A673 (cell line): ENCODE results near the gene LATS2. TPM values are rescaled to one million over a fixed set of nuclear protein-coding genes. Genes with fewer than 3 reads are reported as not detected.

Source experiments
- BruUV-seq: library from RNA; stranded (reverse); fragments of 400-500 nt; replicated peaks from 2 replicates; lab custom pipeline; 2021; lab: Mats Ljungman, UMichigan
- CTCF ChIA-PET: fragments of 300-600 bp; sonication (Branson Sonifier 250); formaldehyde crosslinking; loops from one replicate; lab custom pipeline; 2022; ENCODE audit warnings: antibody characterized with exemption; lab: Charles Lee
- POLR2A ChIA-PET: fragments of 300-600 bp; sonication (Branson Sonifier 250); formaldehyde crosslinking; loops from one replicate; lab custom pipeline; 2022; ENCODE audit warnings: antibody characterized with exemption; ENCODE audit not compliant: low non-redundant PET; lab: Charles Lee
- DNase-seq: peaks from one replicate; pipeline ENCODE4 v3.0.0-alpha.2; 2015; ENCODE audit warnings: low spot score
- H3K27ac ChIP-seq: fragments of 200-600 bp; sonication (generic); 2 replicates; pipeline ENCODE4 v1.5.1; 2016; ENCODE audit warnings: mixed run types, low read depth, mild to moderate bottlenecking, mixed read lengths, antibody characterized with exemption, low read length; ENCODE audit not compliant: poor library complexity, severe bottlenecking
- H3K27me3 ChIP-seq: fragments of 200-600 bp; sonication (generic); replicated peaks from 2 replicates; pipeline ENCODE4 v1.6.1; 2017; ENCODE audit warnings: mixed run types, low read depth, mild to moderate bottlenecking, mixed read lengths, antibody characterized with exemption, low read length; ENCODE audit not compliant: insufficient read depth, poor library complexity
- H3K36me3 ChIP-seq: fragments of 200-600 bp; sonication (generic); 2 replicates; pipeline ENCODE4 v1.6.1; 2016; ENCODE audit warnings: mixed run types, mild to moderate bottlenecking, mixed read lengths, antibody characterized with exemption, low read length; ENCODE audit not compliant: insufficient read depth, poor library complexity, severe bottlenecking
- H3K4me1 ChIP-seq: fragments of 200-600 bp; sonication (generic); 2 replicates; pipeline ENCODE4 v1.6.1; 2017; ENCODE audit warnings: mixed run types, mild to moderate bottlenecking, mixed read lengths, antibody characterized with exemption, low read length; ENCODE audit not compliant: insufficient read depth, poor library complexity, severe bottlenecking
- H3K4me3 ChIP-seq: fragments of 200-600 bp; sonication (generic); 2 replicates; pipeline ENCODE4 v1.5.1; 2016; ENCODE audit warnings: low read depth, mixed run types, mild to moderate bottlenecking, mixed read lengths, low read length; ENCODE audit not compliant: poor library complexity, severe bottlenecking
- H3K9me3 ChIP-seq: fragments of 200-600 bp; sonication (generic); 2 replicates; pipeline ENCODE4 v1.6.1; 2016; ENCODE audit warnings: mixed run types, low read depth, mild to moderate bottlenecking, mixed read lengths, antibody characterized with exemption, low read length; ENCODE audit not compliant: poor library complexity, severe bottlenecking
- EZH2 ChIP-seq: fragments of 200-600 bp; sonication (generic); IDR thresholded peaks from 2 replicates; pipeline ENCODE4 v1.6.1; 2017; ENCODE audit warnings: borderline replicate concordance, low read depth, mild to moderate bottlenecking, mixed read lengths, antibody characterized with exemption, low read length; ENCODE audit not compliant: poor library complexity, severe bottlenecking
- intact Hi-C: fragments of 100-400 bp; cut with micrococcal nuclease; formaldehyde crosslinking; loops from one replicate; pipeline ENCODE4 v1.10.0; 2022; ENCODE audit not compliant: unreplicated experiment
- total RNA-seq: library from RNA; stranded (reverse); gene quantifications from 2 replicates; pipeline ENCODE4 v1.2.3, GENCODE V29; 2021
- TF ChIP-seq, protein P1 (sequence below): fragments of 300-800, 200-600 bp; sonication (generic); conservative IDR thresholded peaks from 2 replicates; pipeline ENCODE4 v1.5.1; 2017; ENCODE audit warnings: low read depth, mild to moderate bottlenecking, antibody characterized with exemption, low read length, moderate library complexity, mixed read lengths

LATS2 gene
- total RNA-seq, 1 experiment from 2014 or later: 13.1 TPM

DNA sequence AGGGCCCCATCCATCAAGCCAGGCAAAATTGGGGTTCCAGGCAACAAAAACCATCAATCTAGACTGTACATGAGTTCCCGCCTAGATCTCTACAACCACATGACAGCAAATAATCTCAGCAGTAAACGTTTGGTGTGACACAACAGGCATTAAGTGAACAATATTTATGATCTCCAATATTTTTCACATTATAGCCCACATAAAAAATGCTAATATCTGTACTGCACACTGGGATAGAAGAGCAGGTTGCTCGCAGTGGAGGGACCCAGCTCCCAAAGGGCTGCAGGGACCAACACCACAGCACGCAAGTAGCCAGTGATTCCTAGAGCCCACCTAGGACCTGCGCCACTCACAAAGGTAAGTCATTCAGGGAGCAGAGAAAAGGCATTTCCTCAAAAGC, 25.9 kb downstream of the LATS2 start:
- intact Hi-C loops: no loop called here
- Histone ChIP-seq H3K9me3 (no peaks in the 10 kb centered on the region), H3K4me3 (no peak overlapping the region), H3K4me1 (peaks cover 33% of the 10 kb centered on the region), H3K27ac (no peak overlapping the region), H3K27me3 (no peaks in the 10 kb centered on the region), H3K36me3 (no peaks in the 10 kb centered on the region)
- ChIA-PET CTCF (no interaction called here), POLR2A (no interaction called here)
- DNase-seq: no peak
- no TSS peak for BruUV-seq
- TF ChIP-seq, protein P1, sequence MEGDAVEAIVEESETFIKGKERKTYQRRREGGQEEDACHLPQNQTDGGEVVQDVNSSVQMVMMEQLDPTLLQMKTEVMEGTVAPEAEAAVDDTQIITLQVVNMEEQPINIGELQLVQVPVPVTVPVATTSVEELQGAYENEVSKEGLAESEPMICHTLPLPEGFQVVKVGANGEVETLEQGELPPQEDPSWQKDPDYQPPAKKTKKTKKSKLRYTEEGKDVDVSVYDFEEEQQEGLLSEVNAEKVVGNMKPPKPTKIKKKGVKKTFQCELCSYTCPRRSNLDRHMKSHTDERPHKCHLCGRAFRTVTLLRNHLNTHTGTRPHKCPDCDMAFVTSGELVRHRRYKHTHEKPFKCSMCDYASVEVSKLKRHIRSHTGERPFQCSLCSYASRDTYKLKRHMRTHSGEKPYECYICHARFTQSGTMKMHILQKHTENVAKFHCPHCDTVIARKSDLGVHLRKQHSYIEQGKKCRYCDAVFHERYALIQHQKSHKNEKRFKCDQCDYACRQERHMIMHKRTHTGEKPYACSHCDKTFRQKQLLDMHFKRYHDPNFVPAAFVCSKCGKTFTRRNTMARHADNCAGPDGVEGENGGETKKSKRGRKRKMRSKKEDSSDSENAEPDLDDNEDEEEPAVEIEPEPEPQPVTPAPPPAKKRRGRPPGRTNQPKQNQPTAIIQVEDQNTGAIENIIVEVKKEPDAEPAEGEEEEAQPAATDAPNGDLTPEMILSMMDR: no peak
- no peak for TF ChIP-seq EZH2

DNA sequence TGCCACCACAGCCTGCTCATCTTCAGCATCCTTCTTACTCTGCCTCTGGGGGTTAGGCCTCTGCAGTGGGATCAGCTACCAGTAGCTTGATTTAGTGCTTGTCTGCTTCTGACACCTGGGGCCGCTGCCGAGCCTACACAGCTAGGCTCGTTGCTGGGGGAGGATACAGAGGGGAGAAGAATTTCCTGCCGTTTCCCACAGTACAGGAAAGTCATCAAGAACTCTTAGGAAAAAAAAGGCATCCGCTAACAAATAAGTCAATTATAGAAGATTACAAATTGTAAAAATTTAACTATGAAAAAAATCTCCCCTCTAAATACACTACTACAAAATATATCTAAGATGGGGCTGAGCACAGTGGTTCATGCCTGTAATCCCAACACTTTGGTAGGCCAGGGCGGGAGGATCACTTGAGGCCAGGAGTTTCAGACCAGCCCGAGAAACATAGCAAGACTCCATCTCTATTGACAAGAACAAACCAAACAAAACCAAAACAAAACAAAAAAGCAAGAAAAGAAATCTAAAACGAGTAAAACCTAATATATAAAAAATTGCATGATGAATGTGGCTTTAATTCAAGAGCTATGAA, 26.7 kb downstream of the LATS2 start:
- CTCF ChIA-PET: no interaction called here
- DNase-seq: no peak
- intact Hi-C loops: no loop called here
- Histone ChIP-seq H3K4me3 (no peak overlapping the region), H3K27me3 (no peaks in the 10 kb centered on the region), H3K9me3 (no peaks in the 10 kb centered on the region), H3K27ac (no peak overlapping the region), H3K36me3 (no peaks in the 10 kb centered on the region), H3K4me1 (peaks cover 29% of the 10 kb centered on the region)
- POLR2A ChIA-PET: interaction anchor here (0.9 kb wide), 1 partner anchor 25 kb away, joined by 3 read pairs; no protein-coding TSS in a partner anchor
- no TSS peak for BruUV-seq
- TF ChIP-seq EZH2: no peak
- TF ChIP-seq, protein P1: 0 out of 2 replicates have a peak, but pooled peaks have one; percentile 17

DNA sequence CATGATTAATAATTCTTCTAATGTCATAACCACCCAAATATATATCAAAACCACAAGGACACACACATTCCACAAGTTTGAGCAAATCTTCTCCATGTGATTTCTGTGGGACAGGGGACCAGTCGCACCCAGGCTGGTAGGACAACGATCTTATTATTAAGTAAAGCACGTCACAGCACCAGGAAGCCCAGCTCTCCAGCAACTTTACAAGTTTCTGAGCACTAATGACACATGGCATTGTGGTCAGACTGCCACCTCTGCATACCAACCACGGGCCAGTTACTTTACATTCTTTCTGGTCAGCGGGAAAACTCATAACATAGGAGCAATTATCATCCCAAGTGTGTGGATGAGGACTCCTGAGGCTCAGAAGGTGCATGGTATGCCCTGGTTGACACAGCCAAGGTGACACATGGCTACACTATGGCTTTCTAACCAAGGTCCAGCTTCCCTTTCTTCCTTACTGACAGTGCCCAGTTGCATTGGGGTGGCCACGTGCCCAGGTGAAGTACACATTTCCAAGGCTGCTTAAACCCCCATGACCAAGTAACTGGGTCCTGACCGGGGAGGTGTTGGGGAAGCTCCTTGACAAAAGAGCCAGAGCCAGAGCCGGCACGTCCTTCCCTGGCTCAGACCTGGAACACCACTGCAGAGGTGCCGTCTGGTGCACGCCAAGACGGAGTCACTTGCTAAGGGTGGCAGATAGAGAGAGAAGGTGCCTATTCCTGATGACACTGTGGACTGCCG, 27.4 kb downstream of the LATS2 start:
- no peaks in the 10 kb centered on the region for H3K9me3 ChIP-seq
- H3K4me1 ChIP-seq: peaks cover 23% of the 10 kb centered on the region
- no peak for DNase-seq
- H3K27ac ChIP-seq: no peak overlapping the region
- POLR2A ChIA-PET: interaction anchor here (0.9 kb wide), 1 partner anchor 26 kb away, joined by 3 read pairs; no protein-coding TSS in a partner anchor
- no peak overlapping the region for H3K4me3 ChIP-seq
- intact Hi-C loops: no loop called here
- no TSS peak for BruUV-seq
- no peaks in the 10 kb centered on the region for H3K36me3 ChIP-seq
- H3K27me3 ChIP-seq: no peaks in the 10 kb centered on the region
- CTCF ChIA-PET: no interaction called here
- no peak for TF ChIP-seq EZH2
- TF ChIP-seq, protein P1: no peak
